ENCODE measurements around the gene COPZ1.

The COPZ1 gene

GRCh38 chr12:54379398-54380201, 54.7 kb downstream of the COPZ1 start:
- DNase-seq: peak; percentile 86

DNA sequence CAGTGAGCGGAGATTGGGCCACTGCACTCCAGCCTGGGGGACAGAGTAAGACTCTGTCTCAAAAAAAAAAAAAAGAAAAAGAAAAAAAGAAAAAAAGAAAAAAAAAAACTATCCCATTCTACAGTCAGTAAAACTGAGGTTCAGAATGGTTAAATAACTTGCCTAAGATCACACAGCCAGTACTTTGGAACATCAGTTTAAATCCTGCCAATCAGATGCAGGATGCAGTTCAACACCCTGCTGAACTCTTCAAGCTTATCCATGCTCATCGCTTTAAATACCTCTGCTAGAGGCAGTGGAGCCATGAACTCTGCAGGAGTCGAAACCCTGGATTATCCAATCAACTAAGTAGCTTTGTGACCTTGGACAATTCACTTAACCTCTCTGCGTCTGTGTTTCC, 56.2 kb downstream of the COPZ1 start:
- no peak for DNase-seq

DNA sequence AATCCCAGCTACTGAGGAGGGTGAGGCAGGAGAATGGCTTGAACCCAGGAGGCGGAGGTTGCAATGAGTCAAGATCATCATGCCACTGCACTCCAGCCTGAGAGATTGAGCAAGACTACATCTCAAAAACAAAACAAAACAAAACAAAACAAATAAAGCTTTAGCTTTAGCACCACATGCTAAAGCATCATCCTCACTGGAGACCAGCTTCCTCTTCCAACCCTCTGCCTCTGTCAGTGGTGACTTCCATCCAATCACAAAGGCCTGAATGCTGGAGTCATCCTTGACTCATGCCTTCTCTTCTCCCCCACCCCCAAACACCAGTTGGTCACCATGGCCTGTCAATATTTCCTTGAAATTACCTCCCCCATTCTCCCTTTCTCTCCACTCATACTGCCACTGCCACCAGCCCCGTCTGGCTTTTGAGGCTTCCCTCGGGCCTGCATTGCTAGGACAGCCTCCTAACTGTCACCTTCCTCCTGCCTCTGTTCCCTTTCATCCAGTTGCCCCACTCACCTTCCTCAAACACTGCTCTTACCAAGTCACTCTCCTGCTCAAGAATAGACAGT, 58.2 kb downstream of the COPZ1 start:
- DNase-seq: no peak

DNA sequence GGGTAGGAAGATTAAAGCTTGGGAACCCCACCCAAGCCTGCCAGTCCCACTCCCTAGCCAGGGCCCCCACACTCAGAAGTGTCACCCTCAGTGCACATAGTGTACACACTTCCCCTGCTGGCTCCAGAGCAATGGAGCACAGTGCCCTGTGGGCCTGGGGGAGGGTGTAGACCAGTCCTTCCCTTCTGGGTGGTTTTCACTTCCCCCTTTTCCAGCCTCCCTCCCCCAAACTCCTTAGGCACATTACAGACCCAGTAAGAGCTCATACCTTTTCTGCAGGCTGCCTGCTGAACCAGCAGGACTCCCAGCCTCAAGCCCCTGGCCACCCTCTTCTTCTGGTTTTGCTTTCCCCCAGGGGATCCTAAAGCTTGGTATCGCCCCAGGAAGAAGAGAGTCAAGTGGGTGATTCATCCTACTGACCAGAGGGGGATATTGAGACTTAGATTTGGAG, 59.7 kb downstream of the COPZ1 start, which contains the start of gene ZNF385A:
Gene ZNF385A, minus strand, starts transcription at position 143 of the 451 bp plus-strand sequence. CDS start 219 bp downstream, outside the sequence.
- DNase-seq: no peak

DNA sequence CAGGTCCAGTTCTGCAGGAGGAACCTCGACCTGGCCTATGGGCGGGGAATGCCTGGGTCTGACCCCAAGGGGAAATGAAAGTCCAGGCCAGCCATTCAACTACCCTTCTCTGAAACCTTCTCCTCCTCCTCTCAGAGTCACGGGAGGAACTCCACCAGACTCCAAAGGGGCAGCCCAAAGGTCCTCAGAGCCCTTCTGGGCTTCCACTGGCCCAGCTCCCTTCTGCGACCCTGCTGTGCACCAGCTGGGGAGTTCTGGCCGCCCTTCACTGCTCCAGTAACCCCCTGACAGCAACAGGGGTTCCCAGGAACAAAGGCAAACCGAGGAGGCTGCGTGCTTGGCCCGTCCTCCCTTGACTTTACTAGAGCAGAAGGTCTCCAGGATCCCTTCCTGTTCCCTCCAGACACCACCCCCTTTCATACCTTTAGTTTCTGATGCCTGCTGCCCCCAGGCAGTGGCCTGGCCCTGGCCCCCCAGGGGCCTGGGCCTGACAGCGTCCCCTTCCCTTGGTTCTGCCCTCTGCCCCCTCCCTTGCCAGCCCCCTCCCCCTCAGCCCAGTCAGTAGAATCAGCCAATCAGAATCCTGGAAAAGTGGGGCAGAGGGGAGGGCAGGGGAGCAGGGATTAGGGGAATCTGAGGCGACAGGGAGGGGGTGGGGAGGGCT, 60.5 kb downstream of the COPZ1 start:
- no peak for DNase-seq

DNA sequence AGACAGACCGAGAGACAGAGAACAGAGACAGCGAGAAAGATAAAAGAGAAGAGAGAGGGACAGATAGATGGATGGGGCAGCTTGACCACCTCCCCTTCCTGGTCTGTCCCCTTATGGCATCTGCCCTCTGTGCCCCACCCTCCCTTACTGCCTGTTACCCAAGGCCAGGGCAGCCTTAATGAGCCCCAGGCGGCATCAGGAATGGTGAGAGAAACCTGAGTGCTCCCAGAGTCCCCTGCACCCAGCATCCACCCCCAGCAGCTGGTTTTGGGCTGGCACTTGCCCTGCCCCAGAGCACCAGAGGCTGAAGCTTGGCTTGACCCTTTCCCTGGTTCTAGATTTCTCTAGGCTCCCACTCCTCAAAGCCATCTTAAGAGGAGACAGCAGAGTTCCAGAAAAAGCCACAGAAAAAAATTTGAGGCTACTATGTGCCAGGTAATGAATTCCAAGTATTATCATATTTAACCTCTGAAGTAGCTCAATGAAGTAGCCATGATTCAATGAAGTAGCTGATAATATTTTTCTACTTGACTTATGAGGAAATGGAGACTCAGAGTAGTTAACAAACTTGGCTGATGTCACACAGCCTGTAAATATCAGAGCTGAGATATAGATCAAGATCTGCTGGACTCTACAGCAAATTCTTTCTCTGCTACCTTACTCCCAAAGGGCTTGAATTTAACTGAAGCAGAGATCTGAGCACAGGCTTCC, 61.6 kb downstream of the COPZ1 start:
- DNase-seq: no peak

DNA sequence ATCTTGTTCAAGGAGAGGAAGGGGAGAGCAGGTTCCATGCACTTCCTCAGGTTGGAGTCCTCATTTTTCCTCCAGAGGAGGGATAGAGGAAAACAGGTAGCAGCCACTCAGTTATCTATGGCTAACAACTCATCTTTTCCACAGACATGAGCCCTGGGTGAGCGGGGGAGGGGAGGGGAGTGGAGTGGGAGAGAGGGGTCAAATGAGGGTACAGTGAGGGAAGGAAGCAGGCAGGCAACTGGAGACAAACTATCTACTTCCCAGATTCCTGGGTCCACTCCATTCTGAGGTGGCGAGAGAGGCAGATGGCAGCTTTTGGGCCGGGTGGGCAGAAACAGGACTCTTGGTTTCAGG, 62.2 kb downstream of the COPZ1 start:
- DNase-seq: no peak

GRCh38 chr12:54388237-54389133, 63.6 kb downstream of the COPZ1 start:
- DNase-seq: no peak

- DNase-seq: no peak
Observed at GRCh38 chr12:54389134-54389508, 64.2 kb downstream of the COPZ1 start.

GRCh38 chr12:54389607-54390175, 64.8 kb downstream of the COPZ1 start:
- DNase-seq: peak; percentile 27

DNA sequence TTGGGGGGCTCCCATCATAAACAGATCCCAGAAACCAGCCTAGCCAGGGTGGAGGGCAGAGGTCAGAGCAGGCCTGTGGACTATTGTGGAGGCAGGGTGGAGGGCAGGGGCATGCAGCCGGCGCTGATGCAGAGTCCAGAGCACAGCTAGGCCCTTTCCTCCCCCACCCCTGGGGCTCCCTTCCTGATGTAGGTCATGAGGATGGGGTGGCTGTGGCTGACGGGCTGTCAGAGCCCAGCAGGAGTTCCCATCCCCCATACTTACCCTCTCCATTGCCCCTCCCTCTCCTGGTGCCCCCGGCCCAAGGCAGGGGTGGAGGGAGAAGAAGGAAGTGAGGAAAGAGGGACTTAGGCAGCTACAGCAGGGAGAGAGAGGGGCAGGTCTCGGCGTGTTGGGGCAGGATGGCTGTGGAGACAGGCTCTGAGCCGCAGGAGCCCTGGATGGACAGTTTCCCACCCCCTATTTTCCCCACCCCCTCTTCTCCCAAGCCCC, 65.3 kb downstream of the COPZ1 start:
- peak; percentile 43 for DNase-seq

DNA sequence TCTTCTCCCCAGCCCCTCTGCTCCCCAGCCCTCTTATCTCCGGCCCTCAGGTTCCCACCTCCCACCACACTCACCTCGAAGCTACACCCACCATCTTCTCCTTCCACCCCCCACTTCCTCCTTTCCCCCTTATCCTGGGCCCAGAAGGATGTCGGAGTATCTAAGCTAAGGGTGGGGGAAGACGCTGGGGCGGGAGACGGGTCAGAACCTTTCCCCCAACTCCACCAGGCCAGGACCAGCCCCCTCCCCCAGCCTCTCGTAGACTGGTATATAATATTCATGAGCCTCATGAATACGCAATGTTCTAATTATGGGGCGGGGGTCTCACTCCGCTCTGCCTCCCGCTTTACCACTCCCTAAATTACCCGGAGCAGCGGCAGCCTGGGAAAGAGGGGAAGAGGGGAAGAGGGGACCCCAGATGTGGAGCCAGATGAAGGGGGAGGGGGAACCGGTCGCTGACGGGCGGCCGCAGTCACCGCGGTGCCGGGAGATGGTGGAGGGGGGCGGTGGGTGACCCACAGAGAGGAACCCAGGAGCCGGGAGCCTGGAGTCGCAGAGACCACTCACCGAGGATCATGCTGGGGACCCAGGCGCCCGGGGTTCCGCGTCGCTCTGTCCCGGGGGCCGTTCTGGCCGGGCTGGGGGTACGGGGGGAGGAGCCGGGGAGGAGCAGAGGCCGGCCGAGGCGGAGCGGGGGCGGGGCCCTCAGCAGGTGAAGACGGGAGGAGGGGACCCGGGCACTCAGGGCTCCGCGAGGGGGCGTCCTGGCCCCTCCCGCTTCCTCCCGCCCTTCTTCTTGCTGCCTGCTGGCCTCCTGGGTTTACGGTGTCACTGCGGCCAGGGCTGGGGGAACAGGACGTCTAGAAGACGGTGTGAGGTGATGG, 66.0 kb downstream of the COPZ1 start:
- DNase-seq: peak; percentile 64

- no peak for DNase-seq
Observed at GRCh38 chr12:54392485-54393206, 67.7 kb downstream of the COPZ1 start.

DNA sequence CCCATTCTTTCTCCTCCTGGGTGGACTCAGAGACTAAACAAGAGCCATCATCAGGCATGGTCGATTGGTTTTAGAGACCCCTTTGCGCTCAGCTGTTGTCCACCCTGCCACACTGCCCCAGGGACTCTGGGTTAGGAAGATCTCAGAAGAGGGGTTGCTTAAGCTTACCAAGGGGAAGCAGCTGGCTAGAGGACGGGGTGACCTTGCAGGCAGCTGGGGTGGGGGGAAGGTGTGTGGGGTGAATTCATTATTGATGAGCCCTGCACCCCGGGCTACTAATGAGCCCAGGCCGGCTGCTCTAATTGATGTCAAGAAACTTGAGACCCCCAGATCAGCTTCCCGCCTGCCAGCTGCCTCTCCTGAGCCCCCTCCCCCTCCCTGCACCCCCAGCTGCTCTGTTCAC, 68.3 kb downstream of the COPZ1 start:
- no peak for DNase-seq

DNA sequence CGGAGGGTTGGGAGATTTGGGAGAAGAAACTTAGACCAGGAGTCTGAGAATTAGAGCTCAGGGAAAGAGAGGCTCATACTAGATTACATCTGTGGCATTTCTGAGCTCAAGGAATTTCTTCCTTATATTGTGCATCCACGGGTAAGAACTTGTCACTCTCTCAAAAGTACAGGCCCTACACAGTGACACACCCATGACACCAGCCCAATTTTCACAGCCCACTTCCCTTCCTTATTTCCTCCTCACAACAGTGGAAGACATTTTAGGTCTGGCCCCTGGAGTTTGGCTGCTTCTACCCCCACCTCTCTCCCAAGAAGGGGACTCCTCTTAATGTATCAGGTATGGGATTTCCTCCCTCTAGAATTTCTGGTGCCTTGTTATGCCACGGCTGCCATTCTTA, 68.8 kb downstream of the COPZ1 start:
- no peak for DNase-seq

- DNase-seq: peak; percentile 79
Observed at GRCh38 chr12:54394281-54394719, 69.4 kb downstream of the COPZ1 start.

GRCh38 chr12:54394986-54395385, 70.1 kb downstream of the COPZ1 start:
- DNase-seq: no peak

DNA sequence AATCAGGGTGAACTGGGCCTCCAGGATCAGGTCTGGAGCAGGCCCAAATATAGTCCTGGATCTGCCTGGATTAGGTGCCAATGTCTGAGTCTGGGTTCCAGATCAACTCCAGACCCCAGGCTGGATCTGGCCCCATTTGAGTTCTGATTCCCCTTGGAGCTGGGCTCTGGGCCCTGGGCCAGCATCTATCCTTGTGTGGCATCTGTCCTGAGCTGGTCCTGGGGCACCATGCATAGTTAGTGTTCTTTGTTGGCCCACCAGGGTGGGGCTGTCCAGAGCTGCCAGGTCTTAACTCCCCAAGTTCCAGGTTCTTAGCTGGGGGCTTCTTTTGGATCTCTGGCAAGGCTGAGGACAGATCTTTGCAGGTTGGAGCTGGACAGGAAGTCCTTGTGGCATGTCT, 70.6 kb downstream of the COPZ1 start:
- no peak for DNase-seq

- no peak for DNase-seq
Observed at GRCh38 chr12:54397157-54397556, 72.2 kb downstream of the COPZ1 start.

DNA sequence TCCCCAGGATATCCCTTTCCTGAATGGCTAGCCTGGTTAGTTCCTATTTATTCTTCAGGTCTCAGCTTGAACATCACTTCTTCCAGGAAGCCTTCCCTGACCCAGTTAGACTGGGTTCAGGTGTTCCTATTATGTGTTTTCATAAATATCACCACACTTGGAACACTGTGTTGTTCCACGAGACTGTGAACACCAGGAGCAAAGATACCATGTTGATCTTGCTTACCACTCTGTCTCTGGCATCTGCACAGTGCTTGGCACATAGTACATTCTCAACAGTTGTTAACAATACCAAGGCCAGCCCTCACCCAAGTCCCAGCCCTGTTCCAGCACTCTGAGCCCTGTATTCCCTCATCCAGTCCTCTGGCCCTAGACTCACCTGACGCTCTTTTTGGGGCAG, 73.3 kb downstream of the COPZ1 start:
- no peak for DNase-seq

All from NCI-H345 (cell line).